WTC11 (cell line): ENCODE results near the gene YARS2. TPM values are rescaled to one million over a fixed set of nuclear protein-coding genes. Genes with fewer than 3 reads are reported as not detected.

Experiments used
- ATAC-seq: fragments of 200-7000 bp; cut with Tn5 transposase; 2 replicates; pipeline ENCODE4 v1.10.0; 2021; ENCODE audit warnings: mild to moderate bottlenecking, moderate library complexity
- CTCF ChIA-PET: fragments of 300-600 bp; sonication (Branson Sonifier 250); formaldehyde crosslinking; loops from one replicate; lab custom pipeline; 2021; ENCODE audit warnings: antibody characterized with exemption; lab: Charles Lee
- POLR2A ChIA-PET: fragments of 350-600 bp; sonication (Branson Sonifier 250); formaldehyde crosslinking; loops from one replicate; lab custom pipeline; 2021; ENCODE audit warnings: antibody characterized with exemption; lab: Charles Lee
- DNase-seq: peaks from one replicate; pipeline ENCODE4 v3.0.0; 2021; ENCODE audit warnings: low spot score
- H3K27ac Mint-ChIP-seq: 2 replicates; pipeline ENCODE4 v1.8.0; 2021; ENCODE audit warnings: mixed read lengths
- H3K27me3 Mint-ChIP-seq: 2 replicates; pipeline ENCODE4 v1.8.0; 2021; ENCODE audit warnings: low read depth, mild to moderate bottlenecking, moderate library complexity, mixed read lengths
- H3K36me3 Mint-ChIP-seq: 2 replicates; pipeline ENCODE4 v1.8.0; 2021; ENCODE audit warnings: mixed read lengths
- H3K4me1 Mint-ChIP-seq: 2 replicates; pipeline ENCODE4 v1.8.0; 2022; ENCODE audit warnings: mixed read lengths
- H3K4me3 Mint-ChIP-seq: 2 replicates; pipeline ENCODE4 v1.8.0; 2021; ENCODE audit warnings: mild to moderate bottlenecking, moderate library complexity, mixed read lengths
- H3K9me3 Mint-ChIP-seq: 2 replicates; pipeline ENCODE4 v1.8.0; 2021; ENCODE audit warnings: mixed read lengths
- AR ChIP-seq: fragments of 250-450 bp; sonication (Bioruptor Pico); IDR thresholded peaks from 2 replicates; pipeline ENCODE4 v1.9.0; 2021; ENCODE audit warnings: mild to moderate bottlenecking
- ATF3 ChIP-seq: sonication (generic); formaldehyde crosslinking; conservative IDR thresholded peaks from 2 replicates; pipeline ENCODE4 v1.8.1; 2022; ENCODE audit warnings: mild to moderate bottlenecking, missing genetic modification reagents
- CREM ChIP-seq: sonication (generic); formaldehyde crosslinking; IDR thresholded peaks from 2 replicates; pipeline ENCODE4 v1.8.1; 2022; ENCODE audit warnings: mild to moderate bottlenecking, missing genetic modification reagents, moderate library complexity
- E2F5 ChIP-seq: sonication (generic); formaldehyde crosslinking; IDR thresholded peaks from 2 replicates; pipeline ENCODE4 v1.8.1; 2022; ENCODE audit warnings: mild to moderate bottlenecking, moderate library complexity, missing genetic modification reagents
- ESRRA ChIP-seq: sonication (generic); formaldehyde crosslinking; IDR thresholded peaks from 2 replicates; pipeline ENCODE4 v1.8.1; 2022; ENCODE audit warnings: mild to moderate bottlenecking, missing genetic modification reagents, borderline replicate concordance
- GRHL2 ChIP-seq: fragments of 250-450 bp; sonication (Bioruptor Pico); IDR thresholded peaks from 2 replicates; pipeline ENCODE4 v1.8.0; 2022; ENCODE audit warnings: mild to moderate bottlenecking, moderate library complexity; ENCODE audit not compliant: insufficient replicate concordance, severe bottlenecking
- IRF1 ChIP-seq: sonication (generic); formaldehyde crosslinking; IDR thresholded peaks from 2 replicates; pipeline ENCODE4 v1.8.0; 2023; ENCODE audit warnings: missing genetic modification reagents
- MAX ChIP-seq: sonication (generic); formaldehyde crosslinking; IDR thresholded peaks from 2 replicates; pipeline ENCODE4 v1.8.0; 2022; ENCODE audit warnings: mild to moderate bottlenecking, missing genetic modification reagents
- NR1H2 ChIP-seq: sonication (generic); formaldehyde crosslinking; IDR thresholded peaks from 2 replicates; pipeline ENCODE4 v1.9.0; 2021; ENCODE audit warnings: mild to moderate bottlenecking, moderate library complexity, missing genetic modification reagents
- RELA ChIP-seq: sonication (generic); formaldehyde crosslinking; IDR thresholded peaks from 2 replicates; pipeline ENCODE4 v1.8.1; 2022; ENCODE audit warnings: missing genetic modification reagents, mild to moderate bottlenecking, borderline replicate concordance
- TCF7 ChIP-seq: sonication (generic); formaldehyde crosslinking; IDR thresholded peaks from 2 replicates; pipeline ENCODE4 v1.8.0; 2022; ENCODE audit warnings: mild to moderate bottlenecking, low read depth, missing genetic modification reagents, moderate library complexity
- TEAD4 ChIP-seq: sonication (generic); formaldehyde crosslinking; IDR thresholded peaks from 2 replicates; pipeline ENCODE4 v1.8.0; 2022; ENCODE audit warnings: mild to moderate bottlenecking, missing genetic modification reagents
- USF1 ChIP-seq: sonication (generic); formaldehyde crosslinking; IDR thresholded peaks from 2 replicates; pipeline ENCODE4 v1.8.0; 2022; ENCODE audit warnings: mild to moderate bottlenecking, missing genetic modification reagents
- ZBTB21 ChIP-seq: sonication (generic); formaldehyde crosslinking; IDR thresholded peaks from 2 replicates; pipeline ENCODE4 v1.8.1; 2023; ENCODE audit warnings: mild to moderate bottlenecking, missing genetic modification reagents, borderline replicate concordance
- ZBTB43 ChIP-seq: sonication (generic); formaldehyde crosslinking; IDR thresholded peaks from 2 replicates; pipeline ENCODE4 v1.8.1; 2023; ENCODE audit warnings: mild to moderate bottlenecking, missing genetic modification reagents
- ZMAT4 ChIP-seq: fragments of 250-450 bp; sonication (Bioruptor Pico); IDR thresholded peaks from 2 replicates; pipeline ENCODE4 v1.9.0; 2021; ENCODE audit warnings: mild to moderate bottlenecking
- ZNF219 ChIP-seq: sonication (generic); formaldehyde crosslinking; IDR thresholded peaks from 2 replicates; pipeline ENCODE4 v1.8.0; 2023; ENCODE audit warnings: missing genetic modification reagents, mild to moderate bottlenecking, borderline replicate concordance
- ZNF232 ChIP-seq: sonication (generic); formaldehyde crosslinking; IDR thresholded peaks from 2 replicates; pipeline ENCODE4 v1.8.0; 2022; ENCODE audit warnings: mild to moderate bottlenecking, missing genetic modification reagents
- ZNF396 ChIP-seq: fragments of 250-450 bp; sonication (Bioruptor Pico); IDR thresholded peaks from 2 replicates; pipeline ENCODE4 v1.8.0; 2021; ENCODE audit warnings: mild to moderate bottlenecking, moderate library complexity, borderline replicate concordance
- total RNA-seq: library from RNA; stranded (reverse); gene quantifications from 3 replicates; pipeline ENCODE4 v1.2.3, GENCODE V29; 2021
- TF ChIP-seq, protein P1 (sequence below): sonication (generic); formaldehyde crosslinking; IDR thresholded peaks from 2 replicates; pipeline ENCODE4 v1.8.1; 2023; ENCODE audit warnings: mild to moderate bottlenecking, missing genetic modification reagents

Gene YARS2
- total RNA-seq, 1 experiment from 2014 or later: 41.4 TPM

GRCh38 chr12:32785557-32785956 lies 29.9 kb upstream of the YARS2 start (continued):
- no peak for TF ChIP-seq E2F5 (CRISPR knock-in tag)
- TF ChIP-seq GRHL2 (CRISPR knock-in tag): no peak

GRCh38 chr12:32783029-32783428 lies 27.3 kb upstream of the YARS2 start:
- H3K4me1 Mint-ChIP-seq: peaks cover 5% of the 10 kb centered on the region
- ChIA-PET CTCF (no interaction called here), POLR2A (no interaction called here)
- DNase-seq: no peak
- H3K27me3 Mint-ChIP-seq: no peaks in the 10 kb centered on the region; the same call in 1 of the 2 replicates
- no peak for ATAC-seq
- no peak overlapping the region for H3K27ac Mint-ChIP-seq
- H3K9me3 Mint-ChIP-seq: peaks cover 7% of the 10 kb centered on the region
- no peaks in the 10 kb centered on the region for H3K36me3 Mint-ChIP-seq
- no peak for TF ChIP-seq ZMAT4 (CRISPR knock-in tag)
- no peak for TF ChIP-seq TCF7 (CRISPR knock-in tag)
- TF ChIP-seq CREM (CRISPR knock-in tag): no peak
- TF ChIP-seq AR: no peak
- TF ChIP-seq TEAD4 (CRISPR knock-in tag): no peak
- TF ChIP-seq NR1H2 (CRISPR knock-in tag): no peak
- no peak for TF ChIP-seq ZBTB21 (CRISPR knock-in tag)
- TF ChIP-seq, protein P1, sequence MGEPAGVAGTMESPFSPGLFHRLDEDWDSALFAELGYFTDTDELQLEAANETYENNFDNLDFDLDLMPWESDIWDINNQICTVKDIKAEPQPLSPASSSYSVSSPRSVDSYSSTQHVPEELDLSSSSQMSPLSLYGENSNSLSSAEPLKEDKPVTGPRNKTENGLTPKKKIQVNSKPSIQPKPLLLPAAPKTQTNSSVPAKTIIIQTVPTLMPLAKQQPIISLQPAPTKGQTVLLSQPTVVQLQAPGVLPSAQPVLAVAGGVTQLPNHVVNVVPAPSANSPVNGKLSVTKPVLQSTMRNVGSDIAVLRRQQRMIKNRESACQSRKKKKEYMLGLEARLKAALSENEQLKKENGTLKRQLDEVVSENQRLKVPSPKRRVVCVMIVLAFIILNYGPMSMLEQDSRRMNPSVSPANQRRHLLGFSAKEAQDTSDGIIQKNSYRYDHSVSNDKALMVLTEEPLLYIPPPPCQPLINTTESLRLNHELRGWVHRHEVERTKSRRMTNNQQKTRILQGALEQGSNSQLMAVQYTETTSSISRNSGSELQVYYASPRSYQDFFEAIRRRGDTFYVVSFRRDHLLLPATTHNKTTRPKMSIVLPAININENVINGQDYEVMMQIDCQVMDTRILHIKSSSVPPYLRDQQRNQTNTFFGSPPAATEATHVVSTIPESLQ (CRISPR knock-in tag): no peak
- no peak for TF ChIP-seq ZNF232 (CRISPR knock-in tag)
- no peak for TF ChIP-seq IRF1 (CRISPR knock-in tag)
- TF ChIP-seq ZBTB43: no peak
- no peak for TF ChIP-seq E2F5 (CRISPR knock-in tag)
- no peak for TF ChIP-seq MAX (CRISPR knock-in tag)
- TF ChIP-seq ATF3 (CRISPR knock-in tag): no peak
- TF ChIP-seq ZNF219 (CRISPR knock-in tag): no peak
- no peak for TF ChIP-seq USF1 (CRISPR knock-in tag)
- TF ChIP-seq ZNF396 (CRISPR knock-in tag): no peak
- no peak for TF ChIP-seq ESRRA (CRISPR knock-in tag)
- no peak for TF ChIP-seq RELA (CRISPR knock-in tag)
- no peak overlapping the region for H3K4me3 Mint-ChIP-seq
